Medulla oblongata (tissue), 1 donor: ENCODE results near the gene FBXL7.

Experiments used
- DNase-seq: peaks from one replicate; pipeline ENCODE4 v3.0.0-alpha.2; 2015; ENCODE audit errors: extremely low spot score

FBXL7 gene

DNA sequence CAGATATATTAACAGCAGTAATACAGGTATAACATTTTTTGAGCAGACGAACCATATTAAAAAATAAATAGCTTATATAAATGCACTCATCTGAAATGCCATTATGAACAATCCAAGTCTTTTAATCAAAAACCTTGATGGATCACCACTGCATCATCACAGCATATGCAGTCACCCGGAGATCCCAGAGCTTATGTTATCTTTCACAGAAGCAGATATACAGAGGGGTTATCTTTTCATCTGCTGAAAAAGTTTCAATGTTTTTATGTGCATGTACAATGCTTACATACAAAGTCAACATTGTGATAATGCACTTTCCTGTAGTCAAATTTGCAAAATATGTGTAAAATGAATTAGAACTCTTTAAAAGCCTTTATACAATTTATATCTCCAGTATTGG is 211.9 kb downstream of the FBXL7 start:
- DNase-seq = no peak

DNA sequence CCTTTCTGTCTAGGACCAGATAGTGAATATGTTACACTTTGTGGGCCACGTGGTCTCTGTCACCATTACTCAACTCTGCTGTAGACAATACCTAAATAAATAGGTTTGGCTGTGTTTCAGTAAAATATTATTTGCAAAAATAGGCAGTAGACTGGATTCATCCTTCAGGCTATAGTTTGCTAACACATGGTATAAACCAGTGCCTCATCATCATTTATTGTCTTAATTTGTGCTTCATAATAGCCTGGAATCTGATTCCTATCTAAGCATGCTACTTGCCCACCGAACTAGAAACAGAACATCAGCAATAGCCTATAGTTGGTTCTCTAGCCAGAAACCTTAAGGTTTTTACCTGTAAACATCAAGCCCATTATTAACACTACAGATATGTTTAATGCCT is 215.6 kb downstream of the FBXL7 start:
- DNase-seq = no peak

DNA sequence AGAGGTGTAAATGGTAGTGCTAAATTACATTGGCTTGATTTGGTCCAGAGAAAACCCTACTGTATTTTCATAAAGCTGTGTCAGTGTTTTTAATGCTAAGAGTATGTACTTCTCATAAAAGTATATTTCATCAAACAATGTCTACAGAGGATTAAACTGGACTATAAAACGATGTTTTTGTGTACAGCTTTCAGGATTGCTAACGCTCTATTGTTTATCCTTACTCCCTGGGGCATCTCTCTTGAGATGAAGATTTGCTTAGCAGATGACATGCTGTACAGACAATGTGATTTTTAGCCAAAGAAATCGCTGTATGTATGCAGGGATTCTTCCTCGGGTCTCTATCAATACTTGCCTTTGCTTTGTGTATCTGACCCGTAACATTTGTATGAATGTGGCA is 216.0 kb downstream of the FBXL7 start:
- no peak for DNase-seq

DNA sequence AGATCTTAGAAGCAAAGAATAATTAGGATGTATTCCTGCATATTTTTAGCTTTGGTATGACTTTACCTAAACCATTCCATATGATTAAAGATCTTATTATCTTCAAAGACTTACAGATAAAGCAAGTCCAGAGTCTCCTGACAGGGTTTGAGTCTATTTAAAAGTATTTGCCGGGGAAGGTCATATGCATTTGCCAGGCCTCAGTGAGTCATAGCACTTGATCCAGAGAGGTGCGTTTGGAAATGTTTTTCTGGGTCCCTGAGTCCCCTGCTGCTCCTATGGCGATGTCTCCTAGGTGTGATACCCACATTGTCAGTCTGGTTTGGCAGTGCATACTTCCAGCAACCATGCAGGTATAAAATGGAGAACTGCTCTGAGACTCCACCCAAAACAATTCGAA is 217.0 kb downstream of the FBXL7 start:
- DNase-seq = no peak

DNA sequence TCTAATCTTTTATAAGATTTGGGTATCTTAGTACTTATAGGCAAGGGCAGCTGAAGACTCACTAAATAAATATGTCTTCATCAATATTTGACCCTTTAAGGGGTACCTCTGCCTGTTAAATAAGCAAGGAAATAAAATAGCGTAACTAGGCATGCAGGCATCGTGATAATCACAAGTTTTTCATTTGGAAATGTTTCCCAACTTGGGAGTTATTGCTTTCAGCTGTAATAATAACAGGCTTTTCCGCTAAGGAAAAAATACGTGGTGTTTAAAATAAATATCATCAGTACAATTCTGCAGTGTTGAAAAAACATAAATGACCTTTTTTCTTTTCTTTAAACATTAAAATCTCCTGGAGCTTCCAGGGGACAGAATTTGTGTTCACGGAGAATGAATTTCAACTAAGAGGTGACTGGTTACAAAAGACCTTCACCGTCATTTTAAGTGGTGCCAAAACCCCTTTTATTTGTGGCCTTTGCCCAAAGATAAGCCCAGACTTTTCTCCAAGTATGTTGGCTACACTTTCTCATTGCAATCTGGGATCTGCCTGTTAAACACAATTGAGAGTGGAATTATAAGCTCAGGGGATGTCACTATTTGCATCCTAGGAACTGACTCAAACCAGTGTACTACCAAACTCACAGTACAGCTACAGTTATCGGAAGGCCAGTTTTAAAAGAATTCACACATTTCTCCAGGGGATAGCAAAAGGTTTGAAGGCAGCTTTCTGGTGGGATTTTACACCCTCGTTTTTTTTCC is 218.6 kb downstream of the FBXL7 start:
- peak; percentile 13 for DNase-seq

DNA sequence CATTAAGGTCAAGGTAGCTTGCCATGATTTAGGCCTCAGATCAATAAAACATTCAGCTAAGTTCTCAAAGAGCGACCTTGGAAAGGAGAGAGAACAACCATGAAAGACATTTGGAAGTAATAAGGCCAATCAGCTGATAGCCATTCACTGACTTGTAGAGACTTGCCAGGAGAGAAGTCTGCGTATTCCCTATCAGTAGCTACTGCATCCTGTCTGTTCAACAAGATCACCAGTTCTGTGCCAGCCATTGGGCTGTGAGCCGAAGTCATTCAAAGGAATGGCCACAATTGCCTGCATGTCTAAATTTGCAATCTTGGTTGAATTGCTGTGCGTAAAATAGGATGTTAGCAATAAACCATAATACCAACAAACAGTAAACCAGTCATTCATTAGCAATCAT is 219.8 kb downstream of the FBXL7 start:
- DNase-seq = peak; percentile 47

DNA sequence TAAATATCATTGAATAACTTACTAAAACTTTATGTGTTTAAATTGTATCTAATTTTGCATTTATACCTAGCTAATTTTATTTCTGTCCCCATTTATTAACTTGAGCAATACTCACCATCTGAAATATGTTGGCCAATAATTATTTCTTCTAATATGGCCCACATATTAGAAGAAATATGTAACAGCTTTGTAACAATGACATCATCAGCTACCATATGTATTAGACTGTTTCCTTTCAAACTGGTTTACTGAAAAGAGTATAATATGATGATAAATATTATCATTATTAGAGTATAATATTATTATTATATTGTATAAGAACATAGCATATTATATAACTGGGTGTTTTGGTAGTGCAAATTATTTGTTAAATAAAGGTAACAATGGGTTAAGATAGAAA is 220.5 kb downstream of the FBXL7 start:
- DNase-seq = no peak

DNA sequence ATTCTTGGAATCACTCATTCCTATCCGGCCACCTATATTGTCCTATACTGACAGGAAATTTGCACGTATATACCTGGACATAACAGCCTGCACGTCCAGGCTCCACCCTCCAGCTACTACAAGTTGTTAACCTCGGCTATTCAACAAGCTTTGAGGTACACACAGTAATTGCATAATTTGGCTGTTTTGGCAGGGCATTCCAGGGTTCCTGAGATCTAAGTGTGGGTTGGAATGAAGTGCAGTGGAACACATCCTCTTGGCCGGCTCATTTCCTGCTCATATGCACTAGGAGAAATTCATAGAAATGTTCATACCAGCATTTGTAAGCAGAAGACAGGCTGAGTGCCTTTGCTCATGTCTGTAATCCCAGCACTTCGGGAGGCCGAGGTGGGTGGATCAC is 222.3 kb downstream of the FBXL7 start:
- DNase-seq = no peak

DNA sequence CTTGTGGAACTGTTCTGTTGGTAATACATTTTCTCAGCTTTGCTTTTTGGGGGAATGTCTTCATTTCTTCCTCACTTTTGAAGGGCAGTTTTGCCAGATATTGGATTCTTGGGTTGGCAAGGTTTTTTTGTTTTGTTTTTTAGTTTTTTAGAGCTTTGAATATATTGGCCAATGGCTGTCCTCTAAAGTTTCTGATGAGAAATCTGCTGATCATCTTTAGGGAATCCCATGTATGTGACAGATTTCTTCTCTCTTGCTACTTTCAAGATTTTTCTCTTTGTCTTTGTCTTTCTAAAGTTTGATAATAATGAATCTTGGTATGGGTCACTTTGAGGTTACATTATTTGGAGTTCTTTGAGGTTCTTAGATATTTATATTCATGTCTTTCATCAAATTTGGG is 227.4 kb downstream of the FBXL7 start:
- DNase-seq = no peak

DNA sequence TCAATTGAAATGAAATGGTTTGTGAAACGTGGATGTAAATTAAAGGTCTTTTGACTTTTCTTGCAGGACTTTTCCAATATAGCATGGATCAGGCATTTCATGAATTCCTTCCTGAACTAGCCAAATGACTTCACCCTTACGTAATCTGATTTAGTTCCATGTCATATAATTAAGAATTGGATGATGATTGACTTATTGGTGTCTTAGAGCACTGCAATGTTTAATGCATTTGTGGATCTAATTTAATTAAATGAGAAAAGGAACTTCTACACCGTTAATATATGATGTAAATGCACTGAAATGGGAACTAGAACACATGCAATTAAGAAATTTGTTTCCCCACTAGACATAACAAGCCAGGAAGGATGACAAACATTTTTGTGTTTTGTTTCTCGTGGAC is 228.8 kb downstream of the FBXL7 start:
- no peak for DNase-seq

DNA sequence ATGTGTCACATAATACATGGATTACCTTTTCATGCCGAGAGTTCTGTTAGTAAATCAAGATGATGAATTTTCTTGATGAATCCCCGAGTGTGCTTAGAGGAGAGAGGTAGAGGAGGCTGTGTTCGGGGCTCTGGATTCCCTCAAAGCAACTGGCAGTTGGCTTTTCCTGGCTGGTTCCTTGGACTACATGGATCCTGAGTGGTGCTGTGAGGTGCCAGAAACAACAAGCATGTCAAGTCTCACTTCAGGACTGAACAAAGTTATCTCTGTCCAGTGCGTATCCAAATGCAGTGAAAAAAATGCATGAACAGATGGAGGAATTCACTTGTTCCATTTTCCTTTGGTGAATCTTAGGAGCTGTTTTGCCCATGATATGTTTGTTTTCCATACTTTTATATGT is 231.7 kb downstream of the FBXL7 start:
- DNase-seq = no peak

DNA sequence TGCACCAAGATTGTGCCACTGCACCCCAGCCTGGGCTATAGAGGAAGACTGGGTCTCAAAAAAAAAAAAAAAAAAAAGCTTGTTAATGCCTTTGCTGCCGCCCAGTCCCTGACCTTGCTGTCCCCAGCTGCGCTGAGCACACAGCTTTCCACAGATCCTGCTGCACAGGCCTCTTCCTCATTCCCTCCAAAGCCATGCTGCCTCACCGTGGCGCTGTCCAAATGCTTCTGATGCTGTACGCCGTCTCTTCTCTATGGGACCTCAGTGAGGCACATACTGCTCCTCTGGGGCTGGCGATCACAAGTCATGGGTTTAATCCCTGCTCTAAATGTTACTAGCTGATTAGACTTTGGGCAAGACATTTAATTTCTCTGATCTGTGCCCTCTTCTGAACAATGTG is 234.1 kb downstream of the FBXL7 start:
- DNase-seq = no peak

DNA sequence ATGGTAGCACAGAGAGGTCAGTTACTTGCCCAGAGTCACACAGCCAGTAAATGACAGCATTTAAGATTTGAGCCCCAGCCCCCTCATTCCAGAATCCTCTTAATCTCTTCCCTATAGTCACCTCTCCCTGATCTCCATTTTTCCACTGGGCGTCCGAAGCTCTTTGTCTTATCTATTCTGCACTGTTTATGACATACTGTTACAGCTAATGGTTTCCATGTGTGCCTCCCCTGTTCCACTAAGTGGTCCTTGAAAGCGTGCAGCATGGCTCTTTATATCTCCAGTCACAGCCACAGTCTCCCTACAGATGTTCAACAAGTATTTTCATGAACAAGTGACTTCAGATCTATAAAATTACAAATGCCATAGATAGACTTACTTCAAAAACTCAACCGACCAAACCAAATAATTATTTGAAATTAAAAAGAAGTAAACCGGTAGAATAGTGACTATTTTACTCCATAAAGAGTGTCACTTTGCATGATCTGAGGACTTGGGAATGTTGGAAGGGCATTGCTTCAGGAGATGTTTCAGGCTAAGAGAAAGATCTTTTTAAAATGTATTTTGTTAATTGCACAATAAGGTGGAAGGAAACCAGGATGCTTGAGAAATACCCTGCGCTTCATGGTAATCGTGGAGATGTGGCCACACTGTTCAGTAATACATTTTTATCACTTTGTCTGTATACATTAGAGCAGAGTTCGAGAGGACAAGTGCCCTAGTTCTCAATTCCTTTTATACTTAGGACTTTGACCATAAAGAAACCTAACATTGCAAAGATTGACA is 237.2 kb downstream of the FBXL7 start:
- DNase-seq = no peak

DNA sequence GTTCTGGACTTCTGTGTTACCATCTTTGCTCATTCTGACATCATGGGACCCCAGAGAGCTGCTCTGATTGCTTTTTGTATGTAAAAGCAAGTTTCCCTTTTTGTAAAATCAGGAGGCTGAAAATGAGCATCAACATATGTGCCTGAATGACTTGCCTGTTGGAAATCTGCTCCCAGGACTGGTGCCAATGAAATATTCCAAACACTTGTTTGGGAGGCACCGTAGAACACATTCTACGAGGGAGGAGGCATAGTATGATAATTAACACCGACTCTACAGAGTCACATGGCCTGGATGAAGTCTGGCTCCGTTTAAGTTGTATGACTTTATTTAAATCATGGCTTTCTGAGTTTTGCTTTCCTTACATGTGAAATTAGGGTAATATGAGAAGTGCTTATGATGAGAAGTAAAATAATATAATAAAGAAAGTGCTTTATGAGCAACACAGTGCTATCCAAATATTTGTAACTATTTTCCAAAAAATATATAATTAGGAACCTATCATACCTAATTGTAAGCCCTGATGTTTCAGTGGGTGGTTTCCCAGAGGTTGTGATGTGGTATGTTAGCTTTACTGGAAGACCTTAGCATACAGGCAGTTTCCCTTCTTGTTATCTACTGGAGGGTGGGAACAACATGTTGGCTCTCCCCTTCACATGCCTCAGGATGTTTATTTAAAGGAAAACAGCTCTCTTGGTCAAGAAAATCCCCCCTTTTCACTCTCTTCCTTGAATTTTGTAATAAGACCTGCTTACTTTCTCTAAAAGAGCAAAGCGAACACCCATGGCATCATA is 238.1 kb downstream of the FBXL7 start:
- no peak for DNase-seq

DNA sequence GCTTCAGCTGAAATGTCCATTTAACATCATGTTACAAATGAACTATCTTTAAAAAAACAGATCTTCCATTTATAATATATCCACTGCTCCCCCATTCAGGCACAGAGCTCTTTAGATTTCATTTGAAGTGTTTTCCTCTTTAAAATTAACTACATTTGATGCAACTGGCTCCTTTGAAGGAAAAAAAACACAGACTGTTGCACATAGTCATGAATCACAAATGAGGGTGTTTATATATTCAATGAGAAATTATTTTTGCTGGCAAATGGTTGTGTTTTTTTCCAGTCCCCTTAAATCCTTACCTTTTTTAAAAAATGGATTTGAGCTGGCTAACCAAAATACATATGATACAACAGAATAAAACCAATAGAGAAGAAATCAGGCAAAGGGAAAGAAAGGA is 240.4 kb downstream of the FBXL7 start:
- DNase-seq = no peak

DNA sequence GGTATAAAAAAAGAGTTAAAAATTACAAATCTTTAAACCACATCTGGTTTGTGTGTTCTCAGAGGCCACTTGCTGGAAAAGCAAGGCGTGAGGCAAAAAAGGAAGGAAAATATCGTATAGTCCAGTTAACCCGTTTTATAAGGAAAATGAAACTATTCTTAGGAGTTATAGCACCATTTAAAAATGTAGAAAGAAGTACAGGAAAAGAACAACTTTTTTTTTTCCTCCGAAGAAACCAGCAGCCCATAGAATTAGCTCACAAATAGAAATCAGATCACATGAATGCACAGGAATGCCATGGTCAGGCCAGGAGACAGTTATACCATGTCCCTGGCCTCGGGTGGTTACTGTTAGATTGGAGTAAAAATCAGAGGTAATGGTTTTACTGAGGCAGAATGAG is 241.6 kb downstream of the FBXL7 start:
- DNase-seq = no peak

DNA sequence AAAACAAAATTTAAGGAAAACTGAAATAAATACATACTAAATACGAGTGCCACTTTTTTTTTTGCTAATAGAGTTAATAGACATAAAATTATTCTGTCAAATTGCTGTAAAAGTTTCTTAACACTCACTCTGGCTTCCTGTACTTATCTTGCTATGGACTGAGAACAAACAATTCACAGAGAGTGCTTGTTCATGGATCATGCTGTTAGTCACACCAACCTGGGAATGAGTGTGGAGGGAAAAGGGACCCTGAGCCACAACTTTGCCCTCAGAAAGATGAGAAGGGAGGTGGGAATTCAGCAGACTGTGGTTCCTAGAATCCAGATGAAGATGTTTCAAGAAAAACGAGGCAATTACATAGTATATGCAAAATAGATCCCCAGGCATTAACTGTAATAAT is 246.9 kb downstream of the FBXL7 start:
- no peak for DNase-seq

DNA sequence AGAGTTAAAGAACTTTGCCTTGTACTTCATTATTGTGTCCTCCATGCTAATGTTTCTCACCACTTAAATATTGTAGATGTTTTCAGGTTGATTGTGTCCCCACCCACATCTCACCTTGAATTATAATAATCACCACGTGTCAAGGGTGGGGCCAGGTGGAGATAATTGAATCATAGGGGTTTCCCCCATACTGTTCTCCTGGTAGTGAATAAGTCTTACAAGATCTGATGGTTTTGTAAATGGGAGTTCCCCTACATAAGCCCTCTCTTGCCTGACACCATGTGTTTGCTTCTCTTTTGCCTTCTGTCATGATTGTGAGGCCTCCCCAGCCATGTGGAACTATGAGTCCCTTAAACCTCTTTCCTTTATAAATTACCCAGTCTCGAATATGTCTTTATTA is 248.3 kb downstream of the FBXL7 start:
- no peak for DNase-seq

DNA sequence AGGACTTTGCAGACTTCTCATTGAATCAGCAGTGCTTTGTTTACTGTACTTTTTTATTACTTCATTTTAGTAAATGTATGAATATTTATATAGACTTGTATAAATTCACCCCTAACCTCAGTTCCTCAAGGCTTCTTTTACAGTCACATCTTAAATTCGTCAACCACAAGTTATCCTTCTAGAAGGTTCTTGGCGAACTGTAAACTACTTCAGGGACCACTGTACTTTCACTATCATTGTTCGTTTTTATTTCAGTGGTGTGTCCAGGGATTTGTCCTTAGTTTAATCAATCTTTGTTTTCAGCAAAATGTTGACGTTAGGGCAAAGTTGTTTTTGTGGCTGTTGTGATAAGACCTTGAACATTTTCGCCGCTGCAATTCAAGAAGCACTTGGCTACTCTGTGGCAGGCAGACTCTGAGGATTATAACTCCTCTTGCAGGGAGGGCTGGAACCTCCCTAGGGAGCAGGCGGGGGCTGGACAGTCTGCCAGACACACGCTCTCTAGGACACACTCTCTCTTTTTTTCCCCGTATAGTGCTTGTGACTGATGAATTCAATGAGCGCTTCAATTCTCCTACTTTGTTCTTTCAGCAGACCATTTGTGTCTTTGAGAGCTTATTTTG is 252.8 kb downstream of the FBXL7 start:
- DNase-seq = peak; percentile 57

DNA sequence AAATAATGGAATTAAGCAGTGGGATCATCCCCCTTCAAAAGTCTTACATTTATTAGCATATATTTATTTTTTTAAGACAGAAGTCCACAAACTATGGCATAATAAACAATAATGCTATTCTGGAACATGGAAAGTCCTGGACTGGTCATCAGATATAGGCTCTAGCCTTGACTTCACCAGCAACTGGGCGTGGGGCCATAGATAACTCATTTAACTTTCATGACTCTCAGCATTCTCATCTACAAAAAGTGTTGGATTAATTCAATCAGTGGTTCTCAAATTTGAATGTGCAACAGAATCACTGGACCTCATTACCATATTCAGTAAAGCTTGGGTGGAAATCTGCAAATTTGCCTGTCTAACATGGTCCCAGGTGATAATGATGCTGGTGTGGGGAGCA is 253.8 kb downstream of the FBXL7 start:
- no peak for DNase-seq

DNA sequence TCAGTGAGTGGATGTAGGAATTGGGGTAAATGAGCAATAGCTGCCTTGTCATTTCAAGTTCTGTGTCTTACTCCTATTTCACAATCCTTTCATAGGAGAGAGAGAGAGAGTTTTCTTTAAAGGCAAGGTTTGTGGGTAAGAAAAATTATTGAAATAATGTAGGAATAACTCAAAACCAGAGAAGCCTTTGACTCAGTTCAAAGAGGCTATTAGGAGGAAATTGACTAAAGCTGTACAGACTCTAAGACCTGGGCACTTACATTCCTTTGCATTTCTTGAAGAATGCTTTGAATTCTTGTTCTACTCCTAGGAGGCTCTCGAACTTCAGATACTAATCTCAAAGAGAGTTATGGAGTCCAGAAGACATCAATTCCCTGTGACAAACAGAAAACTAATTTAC is 257.1 kb downstream of the FBXL7 start:
- no peak for DNase-seq

DNA sequence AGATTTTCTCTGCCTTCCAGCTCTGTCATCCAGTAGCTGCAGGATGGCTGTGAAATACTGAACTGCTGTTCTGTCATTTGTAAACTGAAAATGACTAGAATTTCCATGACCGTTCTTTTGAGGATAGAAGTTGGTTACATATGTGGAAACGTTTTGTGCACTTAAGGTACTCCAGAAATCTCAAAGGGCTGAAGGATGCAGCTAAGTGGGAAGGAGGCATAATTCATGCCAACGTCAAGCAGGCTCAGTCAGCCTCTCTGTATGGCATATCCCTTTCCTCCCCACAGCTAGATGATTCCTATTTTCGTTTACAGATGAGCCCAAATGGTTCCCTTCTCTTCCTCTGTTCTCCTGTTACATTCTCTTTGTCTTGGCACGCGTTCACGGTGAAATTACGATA is 257.6 kb downstream of the FBXL7 start:
- DNase-seq = no peak
